NT2/D1 (cell line): ENCODE data around the gene ZNF804B.

Source experiments
- DNase-seq: peaks from one replicate; pipeline ENCODE4 v3.0.0-alpha.2; 2011; ENCODE audit warnings: low read depth, low spot score
- H3K27me3 ChIP-seq: 2 replicates; pipeline ENCODE4 v1.6.0; 2011; ENCODE audit warnings: mild to moderate bottlenecking; ENCODE audit not compliant: insufficient read length, insufficient read depth
- H3K36me3 ChIP-seq: 2 replicates; pipeline ENCODE4 v1.6.1; 2011; ENCODE audit warnings: mild to moderate bottlenecking, low read length, mixed read lengths; ENCODE audit not compliant: insufficient read depth, insufficient read length
- H3K4me1 ChIP-seq: 2 replicates; pipeline ENCODE4 v1.5.1; 2011; ENCODE audit not compliant: insufficient read depth, insufficient read length
- H3K4me3 ChIP-seq: 2 replicates; pipeline ENCODE4 v1.5.1; 2011; ENCODE audit warnings: low read depth; ENCODE audit not compliant: insufficient read length
- H3K9ac ChIP-seq: 2 replicates; pipeline ENCODE4 v1.6.0; 2011; ENCODE audit warnings: low read depth; ENCODE audit not compliant: insufficient read length
- H3K9me3 ChIP-seq: 2 replicates; pipeline ENCODE4 v1.5.1; 2011; ENCODE audit warnings: mild to moderate bottlenecking, low read length; ENCODE audit not compliant: insufficient read depth
- SUZ12 ChIP-seq: IDR thresholded peaks from 2 replicates; pipeline ENCODE4 v1.6.1; 2011; ENCODE audit not compliant: insufficient read length, insufficient read depth; ENCODE audit errors: extremely low read depth
- YY1 ChIP-seq: IDR thresholded peaks from 2 replicates; pipeline ENCODE4 v1.6.1; 2011; ENCODE audit not compliant: insufficient read length, insufficient read depth
- ZNF274 ChIP-seq: IDR thresholded peaks from 2 replicates; pipeline ENCODE4 v1.6.1; 2011; ENCODE audit warnings: mild to moderate bottlenecking, low read depth, low read length

The ZNF804B gene

DNA sequence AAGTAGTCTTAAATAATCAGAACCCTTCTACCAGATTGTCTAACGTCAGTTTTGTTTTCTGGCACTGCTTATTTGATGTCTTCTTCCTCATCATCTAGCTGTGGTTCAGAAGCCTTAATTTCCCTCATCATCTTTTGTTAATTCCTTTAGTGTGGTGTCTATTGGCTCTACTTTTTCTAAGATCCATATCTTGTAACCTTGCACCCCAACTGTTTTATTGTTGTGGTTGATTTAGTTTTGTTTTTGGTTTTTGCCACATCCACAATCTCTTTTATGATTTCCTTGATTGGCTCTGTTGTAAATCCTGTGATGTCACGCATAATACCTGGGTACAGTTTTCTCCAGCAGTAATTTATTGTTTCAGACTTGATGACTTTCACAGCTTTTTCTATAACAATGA, 499.6 kb downstream of the ZNF804B start:
- Histone ChIP-seq H3K27me3 (no peaks in the 10 kb centered on the region), H3K9me3 (no peaks in the 10 kb centered on the region), H3K36me3 (no peaks in the 10 kb centered on the region), H3K9ac (no peak overlapping the region), H3K4me1 (no peaks in the 10 kb centered on the region), H3K4me3 (no peak overlapping the region)
- no peak for DNase-seq
- TF ChIP-seq SUZ12: no peak
- no peak for TF ChIP-seq YY1
- TF ChIP-seq ZNF274: no peak

DNA sequence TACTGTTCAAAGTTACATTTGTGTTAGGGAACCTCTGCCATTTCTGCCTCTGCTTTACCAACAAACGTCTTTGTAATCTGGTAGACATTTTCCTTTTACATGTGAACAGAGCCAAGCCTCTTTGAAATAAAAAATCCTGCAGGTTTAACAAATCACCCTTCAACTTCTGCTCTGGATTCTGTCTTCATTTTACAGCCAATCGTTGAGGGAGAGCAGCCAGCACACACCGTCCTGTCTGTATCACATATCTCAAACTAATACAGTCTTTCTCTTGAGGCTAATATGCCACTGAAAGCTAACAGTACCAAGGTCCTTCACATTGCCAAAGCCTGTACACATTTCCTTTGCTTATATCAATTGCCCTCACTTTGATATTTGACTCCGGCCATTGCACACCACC, 504.6 kb downstream of the ZNF804B start:
- Histone ChIP-seq H3K9me3 (no peaks in the 10 kb centered on the region), H3K27me3 (no peaks in the 10 kb centered on the region), H3K9ac (no peak overlapping the region), H3K36me3 (no peaks in the 10 kb centered on the region), H3K4me1 (no peaks in the 10 kb centered on the region), H3K4me3 (no peak overlapping the region)
- DNase-seq: no peak
- TF ChIP-seq SUZ12 (no peak), YY1 (no peak), ZNF274 (no peak)

DNA sequence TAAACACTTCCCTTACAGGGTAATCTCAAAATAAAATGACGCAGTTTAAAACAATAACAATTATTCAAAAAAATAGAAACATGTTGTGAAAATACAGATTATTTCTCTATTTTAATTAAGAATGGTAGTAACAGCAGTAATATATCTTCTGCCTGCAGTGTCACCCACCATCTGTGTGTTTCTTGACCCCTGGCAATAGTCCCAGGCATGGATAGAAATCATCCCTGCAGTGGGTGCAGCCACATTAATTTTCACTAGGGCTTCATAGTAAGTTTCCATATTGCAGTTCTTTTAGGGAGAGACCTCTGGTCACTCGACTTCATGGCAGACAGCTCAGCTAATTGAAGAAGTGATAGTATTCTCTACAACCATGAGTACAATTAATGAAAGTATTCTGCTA, 506.1 kb downstream of the ZNF804B start:
- no peak overlapping the region for H3K9ac ChIP-seq
- H3K9me3 ChIP-seq: no peaks in the 10 kb centered on the region
- no peak overlapping the region for H3K4me3 ChIP-seq
- H3K36me3 ChIP-seq: no peaks in the 10 kb centered on the region
- DNase-seq: no peak
- H3K4me1 ChIP-seq: no peaks in the 10 kb centered on the region
- TF ChIP-seq ZNF274 (no peak), SUZ12 (no peak), YY1 (no peak)
- no peaks in the 10 kb centered on the region for H3K27me3 ChIP-seq

DNA sequence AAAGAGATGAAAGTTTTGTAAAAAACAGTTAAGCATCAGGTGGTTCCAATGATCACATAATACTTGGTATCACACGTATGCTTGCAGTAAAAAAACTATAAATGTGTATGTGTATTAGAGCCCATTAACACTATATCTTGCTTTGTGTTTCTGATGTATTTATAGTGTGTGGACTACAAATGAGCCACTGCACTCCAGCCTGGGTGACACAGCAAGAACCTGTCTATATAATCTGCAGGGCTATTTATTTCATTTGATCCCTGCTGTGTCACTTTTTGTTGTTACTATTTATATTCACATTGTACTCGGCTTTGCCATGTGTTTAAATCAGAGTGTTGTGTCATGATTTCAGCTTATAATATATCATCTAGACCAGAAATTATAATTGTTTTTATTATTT, 523.8 kb downstream of the ZNF804B start:
- TF ChIP-seq ZNF274 (no peak), YY1 (no peak), SUZ12 (no peak)
- no peak overlapping the region for H3K9ac ChIP-seq
- no peak overlapping the region for H3K4me3 ChIP-seq
- no peak for DNase-seq
- H3K4me1 ChIP-seq: no peaks in the 10 kb centered on the region
- no peaks in the 10 kb centered on the region for H3K27me3 ChIP-seq
- no peaks in the 10 kb centered on the region for H3K36me3 ChIP-seq
- no peaks in the 10 kb centered on the region for H3K9me3 ChIP-seq

- H3K9ac ChIP-seq: no peak overlapping the region
Observed at GRCh38 chr7:89308535-89308934, 549.0 kb downstream of the ZNF804B start.

DNA sequence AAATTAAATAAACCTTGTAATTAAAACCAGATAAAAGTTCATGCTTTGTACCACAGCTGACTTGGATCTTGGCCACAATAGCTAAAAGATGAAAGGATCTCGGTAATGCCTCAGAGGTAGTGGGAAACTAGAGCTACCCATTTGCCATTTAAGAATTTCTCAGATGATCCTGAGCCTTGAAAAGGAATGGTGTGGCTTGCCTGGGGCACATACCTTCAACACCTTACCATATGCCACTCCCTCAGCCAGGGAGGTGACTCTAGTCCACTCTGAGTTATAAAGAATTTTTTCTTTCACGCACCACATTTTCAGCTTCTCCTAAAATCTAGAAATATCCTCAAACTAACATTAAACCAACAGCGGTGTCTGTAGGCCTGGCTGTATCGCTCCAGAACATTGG, 552.4 kb downstream of the ZNF804B start:
- H3K27me3 ChIP-seq: no peaks in the 10 kb centered on the region
- TF ChIP-seq ZNF274: no peak
- no peak for TF ChIP-seq SUZ12
- no peak for TF ChIP-seq YY1
- no peaks in the 10 kb centered on the region for H3K9me3 ChIP-seq
- no peak overlapping the region for H3K9ac ChIP-seq
- no peak for DNase-seq
- no peaks in the 10 kb centered on the region for H3K4me1 ChIP-seq
- no peaks in the 10 kb centered on the region for H3K36me3 ChIP-seq
- no peak overlapping the region for H3K4me3 ChIP-seq

More at GRCh38 chr7:89308535-89308934, 549.0 kb downstream of the ZNF804B start:
- H3K4me1 ChIP-seq: no peaks in the 10 kb centered on the region
- no peak overlapping the region for H3K4me3 ChIP-seq
- no peaks in the 10 kb centered on the region for H3K9me3 ChIP-seq
- no peak for TF ChIP-seq YY1
- TF ChIP-seq ZNF274: no peak
- TF ChIP-seq SUZ12: no peak
- H3K27me3 ChIP-seq: no peaks in the 10 kb centered on the region
- DNase-seq: no peak
- no peaks in the 10 kb centered on the region for H3K36me3 ChIP-seq

DNA sequence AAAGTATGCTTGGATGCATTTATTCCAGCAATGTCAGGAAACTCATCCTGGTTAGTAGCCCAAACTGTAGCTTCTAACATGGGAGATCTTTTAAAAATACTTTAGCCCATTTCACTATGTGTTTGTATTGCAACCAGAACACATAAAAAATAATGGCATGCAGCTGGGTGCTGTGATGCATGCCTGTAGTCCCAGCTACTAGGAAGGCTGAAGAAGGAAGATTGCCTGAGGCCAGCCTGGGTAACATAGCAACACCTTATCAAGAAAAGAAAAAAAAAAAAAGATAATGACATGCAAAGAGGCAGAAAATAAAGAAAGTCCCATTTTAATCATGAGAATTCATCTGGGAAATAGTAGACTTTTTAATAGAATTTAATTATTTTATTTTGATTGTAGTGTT, 553.1 kb downstream of the ZNF804B start:
- DNase-seq: no peak
- H3K9ac ChIP-seq: no peak overlapping the region
- TF ChIP-seq ZNF274 (no peak), YY1 (no peak), SUZ12 (no peak)
- no peaks in the 10 kb centered on the region for H3K27me3 ChIP-seq
- H3K4me3 ChIP-seq: no peak overlapping the region
- H3K4me1 ChIP-seq: no peaks in the 10 kb centered on the region
- H3K36me3 ChIP-seq: no peaks in the 10 kb centered on the region
- no peaks in the 10 kb centered on the region for H3K9me3 ChIP-seq
